Activated CD4-positive, alpha-beta T cell treated with anti-CD3 and anti-CD28 coated beads, Interleukin-2, amount 10 ng/mL, durations not matched to agents 24 days and 14 days (primary cell): Measurements from ENCODE around the gene SDR42E2. TPM values are rescaled to one million over a fixed set of nuclear protein-coding genes. Genes with fewer than 3 reads are reported as not detected.

Source experiments
- total RNA-seq: library from RNA; stranded (reverse); gene quantifications from 2 replicates; pipeline ENCODE4 v1.2.3, GENCODE V29; 2022

Gene SDR42E2
- total RNA-seq, 1 donor from 2014 or later: 0.07 TPM

Other genes starting within 250 kb of the SDR42E2 start
- gene UQCRC2, start 209.1 kb upstream of the SDR42E2 start, total RNA-seq: 256 and 266 TPM in 2 replicates
- not detected in 2 replicates for gene PDZD9, start 161.4 kb upstream of the SDR42E2 start, total RNA-seq
- gene MOSMO, start 154.4 kb upstream of the SDR42E2 start, total RNA-seq: 13.6 and 14.4 TPM in 2 replicates
- 0.19 TPM in 1 of 2 replicates, not detected in the other for gene VWA3A, start 70.0 kb upstream of the SDR42E2 start, total RNA-seq
- gene EEF2K, start 43.8 kb downstream of the SDR42E2 start, total RNA-seq: 30.5 and 33.9 TPM in 2 replicates
- gene POLR3E, start 134.9 kb downstream of the SDR42E2 start, total RNA-seq: 102 and 111 TPM in 2 replicates
- 38.2 and 40.9 TPM in 2 replicates for gene CDR2, start 212.1 kb downstream of the SDR42E2 start, total RNA-seq